D721Med (cell line): ENCODE results near the gene EDN1.

Experiments used
- DNase-seq: peaks from one replicate; pipeline ENCODE4 v3.0.0; 2011; ENCODE audit warnings: low spot score; ENCODE audit not compliant: insufficient read length
- FAIRE-seq: peaks from 2 replicates; lab custom pipeline; 2011; peaks lifted over from hg19 to GRCh38; lab: Jason Lieb, UNC
- CTCF ChIP-seq: IDR thresholded peaks from 2 replicates; pipeline ENCODE4 v1.5.1; 2012; ENCODE audit warnings: mild to moderate bottlenecking, control low read depth; ENCODE audit not compliant: insufficient read depth; ENCODE audit errors: missing control alignments

The EDN1 gene

DNA sequence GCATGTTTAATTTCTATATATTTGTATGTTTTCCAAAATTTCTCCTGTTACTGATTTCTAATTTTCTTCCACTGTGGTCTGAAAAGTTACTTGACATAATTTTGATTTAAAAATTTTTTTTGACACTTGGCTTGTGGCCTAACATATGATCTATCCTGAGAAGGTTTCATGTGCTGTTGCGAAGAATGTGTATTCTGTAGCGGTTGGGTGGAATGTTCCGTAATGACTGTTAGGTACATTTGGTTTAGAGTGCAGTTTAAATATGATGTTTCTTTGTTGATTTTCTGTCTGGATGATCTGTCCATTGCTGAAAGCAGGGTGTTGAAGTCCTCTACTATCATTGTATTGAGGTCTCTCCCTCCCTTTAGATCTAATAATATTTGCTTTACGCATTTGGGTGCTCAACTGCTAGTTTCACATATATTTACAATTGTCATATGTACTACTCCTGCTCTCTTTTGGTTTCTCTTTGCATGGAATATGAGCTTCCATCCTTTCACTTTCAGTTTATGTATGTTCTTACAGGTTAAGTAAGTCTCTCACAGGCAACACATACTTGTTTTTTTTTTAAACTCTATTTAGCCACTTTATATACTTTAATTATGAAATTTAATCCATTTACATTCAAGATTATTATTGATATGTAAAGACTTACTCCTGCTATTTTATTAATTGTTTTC is 19.5 kb upstream of the EDN1 start:
- DNase-seq, result no peak
- no peak for TF ChIP-seq CTCF
- FAIRE-seq, result no peak

DNA sequence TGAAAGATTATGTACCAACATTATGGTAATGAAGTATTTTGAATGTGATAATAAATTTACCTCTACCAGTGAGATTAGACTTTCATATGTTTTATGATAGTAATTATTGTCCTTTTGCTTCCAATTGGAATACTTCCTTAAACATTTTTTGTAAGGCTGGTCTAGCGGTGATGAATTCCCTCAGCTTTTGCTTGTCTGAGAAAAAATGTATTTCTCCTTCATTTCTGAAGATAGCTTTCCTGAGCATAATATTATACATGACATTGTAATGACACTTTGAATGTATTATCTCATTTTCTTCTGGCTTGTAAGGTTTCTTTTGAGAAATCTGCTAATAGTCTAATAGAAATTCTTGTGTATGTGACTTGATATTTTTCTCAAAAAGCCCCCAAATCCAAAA is 18.6 kb upstream of the EDN1 start:
- DNase-seq (no peak), FAIRE-seq (no peak)
- TF ChIP-seq CTCF, result no peak

DNA sequence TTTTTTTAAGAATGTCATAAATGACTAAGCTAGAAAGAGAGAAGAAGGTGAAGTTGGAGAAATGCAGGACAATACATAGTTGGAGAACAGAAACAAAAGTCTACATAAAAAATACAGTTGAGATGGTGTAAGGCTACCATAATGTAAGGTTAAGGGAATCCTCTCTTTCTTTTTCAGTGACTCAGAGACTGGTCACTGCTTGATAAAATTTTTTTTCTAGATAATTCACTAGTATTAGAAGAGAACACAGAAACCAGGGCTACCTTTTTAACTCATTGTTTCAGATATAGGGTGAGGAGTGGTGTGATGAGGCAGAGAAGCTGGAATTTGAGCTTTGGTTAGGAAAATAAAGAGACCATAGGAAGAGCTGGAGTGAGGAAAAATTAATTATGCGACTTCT is 18.2 kb upstream of the EDN1 start:
- TF ChIP-seq CTCF, result no peak
- DNase-seq (no peak), FAIRE-seq (no peak)

- DNase-seq, result no peak
- FAIRE-seq, result no peak
- no peak for TF ChIP-seq CTCF
Observed at GRCh38 chr6:12275107-12275506, 15.1 kb upstream of the EDN1 start.

GRCh38 chr6:12276930-12277315 is 13.2 kb upstream of the EDN1 start:
- DNase-seq (no peak), FAIRE-seq (no peak)
- TF ChIP-seq CTCF, result no peak

DNA sequence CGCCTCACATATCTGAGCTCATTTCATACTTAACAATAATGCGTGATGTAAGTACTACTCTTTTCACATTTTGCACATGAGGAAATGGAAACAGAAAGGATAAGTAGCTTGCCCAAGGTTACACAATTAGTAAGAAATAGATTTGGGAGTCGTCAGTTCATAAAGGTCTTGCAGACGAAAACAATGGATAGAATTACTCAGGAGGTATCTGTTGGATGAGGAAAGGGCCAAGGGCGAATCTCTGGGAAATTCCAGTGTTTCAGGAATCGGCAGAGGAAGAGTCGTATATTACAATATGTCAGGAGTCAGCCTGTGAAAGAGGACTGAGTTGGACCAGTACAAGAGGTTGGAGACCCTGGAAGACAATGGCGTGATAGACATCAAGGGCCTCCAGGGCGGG is 12.8 kb upstream of the EDN1 start:
- FAIRE-seq, result no peak
- no peak for TF ChIP-seq CTCF

GRCh38 chr6:12278915-12279314 is 11.2 kb upstream of the EDN1 start:
- TF ChIP-seq CTCF, result no peak
- DNase-seq (no peak), FAIRE-seq (no peak)

More for the DNA sequence above, 12.8 kb upstream of the EDN1 start:
- DNase-seq, result no peak
